HG03108 (cell line): ENCODE results near the gene KIAA0232.
"Not testable (repeated sequence)": the region's sequence is repeated elsewhere in the genome, so short reads cannot be mapped to it uniquely, and the experiment has no call there.

ENCODE experiments used
- ATAC-seq: cut with Tn5 transposase; IDR thresholded peaks from one replicate; pipeline ENCODE4 v1.9.1; 2021; ENCODE audit warnings: moderate library complexity; ENCODE audit not compliant: unreplicated experiment

KIAA0232 gene

DNA sequence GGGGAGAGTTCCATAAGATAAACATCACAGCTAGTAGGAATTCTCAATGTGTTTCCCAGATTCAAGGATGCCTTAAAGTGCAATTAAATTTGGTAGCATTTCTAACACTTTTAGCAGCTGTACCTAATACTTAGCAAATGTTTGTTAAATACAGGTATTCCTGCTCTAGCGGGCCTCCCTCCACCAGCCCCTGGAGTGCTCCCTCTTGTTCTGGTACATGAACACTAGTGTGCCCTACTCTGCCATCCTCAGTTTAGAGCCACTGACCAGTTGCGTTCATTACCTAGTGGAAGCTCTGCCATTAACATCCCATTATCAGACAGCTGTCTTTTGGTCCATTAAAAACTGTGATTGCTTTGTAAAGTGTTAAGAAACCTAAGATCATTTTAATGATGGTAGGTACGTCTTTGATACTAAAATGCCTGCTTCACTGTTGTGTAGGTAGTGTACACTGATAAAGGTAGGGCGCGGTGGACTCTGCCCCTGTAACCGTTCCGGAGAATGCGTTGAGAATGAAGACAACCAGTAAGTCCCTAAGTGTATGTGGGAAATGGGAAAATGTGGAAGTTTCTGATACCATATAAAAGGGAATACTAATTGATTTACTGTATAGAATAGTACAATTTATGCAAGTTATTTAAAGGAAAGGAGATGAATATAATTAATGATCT lies 21.7 kb downstream of the KIAA0232 start:
- no peak for ATAC-seq

DNA sequence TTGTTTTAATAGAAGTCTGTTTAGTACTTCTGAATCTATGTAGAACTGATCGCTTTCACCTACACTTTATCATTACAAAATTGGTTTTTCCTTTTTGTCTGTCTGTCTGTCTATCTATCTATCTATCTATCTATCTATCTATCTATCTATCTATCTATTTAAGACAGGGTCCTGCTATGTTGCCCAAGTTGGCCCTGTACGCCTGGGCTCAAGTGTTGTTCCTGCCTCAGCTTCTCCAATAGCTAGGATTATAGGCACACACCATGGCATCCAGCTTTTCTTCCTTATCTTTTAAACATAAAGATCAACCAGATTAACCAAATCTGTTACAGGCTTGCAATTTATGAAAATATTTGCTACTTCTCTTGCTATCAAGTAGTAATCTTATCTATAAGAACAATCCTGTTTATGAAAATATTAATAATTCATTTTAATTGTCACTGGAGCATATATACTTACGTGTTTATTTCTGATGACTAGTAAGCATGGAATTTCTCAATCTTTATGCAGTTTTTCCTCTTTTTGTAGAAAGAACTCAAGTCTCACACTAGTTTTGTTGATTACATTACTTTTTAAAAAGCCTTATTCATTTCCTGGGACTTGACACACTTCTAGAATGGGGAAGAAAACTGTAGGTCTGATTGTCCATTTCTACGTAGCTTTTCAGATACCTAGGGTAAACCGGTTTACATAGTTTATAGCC lies 24.5 kb downstream of the KIAA0232 start:
- ATAC-seq: no peak

DNA sequence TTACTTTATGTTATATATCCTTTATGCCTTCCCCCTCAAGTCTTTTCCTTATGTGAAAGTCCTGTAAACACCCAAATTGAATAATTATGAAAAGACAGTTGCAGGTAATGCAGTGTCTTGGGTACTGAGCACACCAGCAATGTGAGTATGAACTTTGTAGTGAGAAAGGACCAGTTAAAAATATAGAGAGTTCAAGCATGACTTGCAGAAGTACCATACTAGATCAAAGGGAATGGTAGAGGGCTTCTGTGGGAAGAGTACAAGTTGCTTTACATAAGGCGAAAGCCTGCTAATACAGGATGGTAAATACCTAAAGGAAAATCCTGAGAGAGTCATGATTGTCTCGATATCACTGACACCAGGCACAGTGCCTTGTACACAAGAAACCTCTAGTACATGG lies 25.7 kb downstream of the KIAA0232 start:
- no peak for ATAC-seq

DNA sequence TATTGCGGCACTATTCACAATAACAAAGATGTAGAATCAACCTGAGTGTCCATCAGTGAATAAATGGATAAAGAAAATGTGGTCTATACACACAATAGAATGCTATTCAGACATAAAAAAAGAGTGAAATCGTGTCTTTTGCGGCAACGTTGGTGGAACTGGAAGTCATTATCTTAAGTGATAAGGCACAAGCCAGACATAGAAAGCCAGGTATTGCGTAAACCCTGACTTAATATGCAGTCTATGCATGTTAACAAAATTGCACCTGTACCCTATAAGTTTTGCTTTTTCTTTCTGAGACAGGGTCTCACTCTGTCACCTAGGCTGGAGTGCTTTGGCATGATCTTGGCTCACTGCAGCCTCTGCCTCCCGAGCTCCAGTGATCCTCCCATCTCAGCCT lies 28.6 kb downstream of the KIAA0232 start:
- ATAC-seq: no peak

DNA sequence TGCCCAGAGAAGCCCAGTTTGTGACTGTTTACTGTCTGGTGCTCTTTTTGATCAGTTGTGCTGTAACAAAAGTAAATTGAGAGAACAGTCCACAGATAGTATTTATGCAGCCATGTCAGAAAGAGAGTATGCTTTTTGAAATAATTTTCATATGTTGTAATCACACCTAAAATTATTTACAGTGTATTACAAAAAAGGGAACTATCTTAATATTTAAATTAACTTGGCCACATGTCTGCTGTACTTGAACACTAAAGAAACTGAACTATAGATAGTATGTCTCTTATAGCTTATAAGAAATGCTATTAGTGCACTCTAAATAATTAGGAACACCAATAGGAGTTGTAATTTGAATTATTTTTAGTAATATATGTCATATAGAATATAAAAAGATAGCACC lies 30.2 kb downstream of the KIAA0232 start:
- no peak for ATAC-seq

DNA sequence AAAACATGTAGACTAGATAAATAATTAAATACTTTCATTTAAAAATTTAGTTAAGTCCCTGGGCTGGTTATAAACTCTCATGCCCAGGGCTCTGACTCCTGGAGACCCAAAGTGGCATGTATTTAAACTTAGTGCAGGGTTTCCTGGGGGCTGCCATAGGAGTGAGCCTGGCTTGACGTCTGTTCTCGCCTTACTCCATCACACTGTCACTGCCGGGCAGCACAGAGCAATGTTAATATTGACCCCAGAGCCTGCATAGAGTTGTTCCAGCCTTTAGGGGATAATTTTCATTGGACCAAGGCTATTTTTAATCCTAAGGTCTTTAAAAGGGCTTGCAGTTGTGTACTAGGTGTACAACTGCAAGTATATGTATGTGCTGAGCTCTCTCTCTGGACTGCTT lies 31.2 kb downstream of the KIAA0232 start:
- ATAC-seq: no peak

DNA sequence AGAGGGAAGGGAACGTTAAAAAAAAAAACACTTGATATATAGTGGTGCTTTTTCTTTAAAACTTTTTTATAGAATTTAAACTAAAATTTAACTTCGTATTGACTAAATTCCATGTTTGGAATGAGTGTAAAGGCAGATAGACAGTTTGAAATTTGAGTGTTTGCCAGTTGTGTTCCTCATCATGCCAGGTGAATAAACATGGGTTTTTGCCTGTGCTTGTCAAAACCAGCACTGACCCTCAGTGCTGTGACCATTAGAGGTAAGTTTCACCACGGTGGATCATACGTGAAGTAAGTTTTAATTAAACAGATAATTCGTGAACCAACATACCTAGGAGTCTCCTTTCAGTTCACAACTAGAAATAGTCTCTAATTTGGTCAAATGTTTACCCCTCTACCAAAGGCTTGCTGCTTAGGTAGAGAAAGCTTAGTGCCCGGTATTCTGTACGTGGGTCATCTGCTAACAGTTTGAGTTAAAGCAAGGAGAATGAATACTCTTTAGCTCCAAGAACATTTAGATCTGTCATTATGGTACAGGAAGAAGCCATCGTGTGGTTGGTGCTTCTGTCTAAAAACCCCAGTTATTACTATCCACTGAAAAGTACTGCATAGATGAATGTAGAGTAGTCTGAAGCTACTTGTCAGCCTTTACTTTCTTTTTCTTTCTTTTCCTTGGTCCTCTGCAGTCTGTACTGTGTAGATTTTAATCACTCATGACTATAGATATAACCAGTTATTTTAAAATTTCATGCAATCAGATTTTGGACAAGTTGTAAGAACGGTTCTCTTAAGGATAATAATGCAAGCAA lies 32.7 kb downstream of the KIAA0232 start:
- ATAC-seq: no peak

DNA sequence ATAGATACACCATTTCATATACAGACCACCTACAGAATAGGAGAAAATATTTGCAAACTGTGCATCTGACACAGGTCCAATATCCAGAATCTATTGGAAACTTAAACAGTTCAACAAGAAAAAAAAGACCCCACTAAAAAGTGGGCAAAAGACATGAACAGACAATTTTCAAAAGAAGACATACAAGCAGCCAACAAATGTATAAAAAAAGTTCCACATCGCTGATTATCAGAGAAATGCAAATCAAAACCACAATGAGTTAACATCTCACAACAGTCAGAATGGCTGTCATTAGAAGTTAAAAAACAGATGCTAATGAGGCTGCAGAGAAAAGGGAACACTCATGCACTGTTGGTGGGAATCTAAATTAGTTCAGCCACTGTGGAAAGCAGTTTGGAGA lies 36.8 kb downstream of the KIAA0232 start:
- no peak for ATAC-seq

DNA sequence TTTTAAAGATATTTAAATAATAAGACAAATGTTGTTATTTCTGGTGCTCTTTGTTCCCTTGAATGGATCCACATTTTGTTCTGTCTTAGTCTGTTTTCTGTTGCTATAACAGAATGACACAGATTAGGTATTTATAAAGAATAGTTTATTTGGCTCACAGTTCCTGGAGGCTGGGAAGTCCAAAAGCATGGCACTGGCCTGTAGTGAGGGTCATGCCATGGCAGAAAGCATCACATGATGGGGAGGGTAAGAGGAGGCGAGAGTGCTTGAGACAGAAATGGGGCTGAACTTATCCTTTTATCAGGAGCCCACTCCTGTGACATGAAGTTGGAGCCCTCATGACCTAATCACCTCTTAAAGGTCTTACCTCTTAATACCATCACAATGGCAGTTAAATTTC lies 38.2 kb downstream of the KIAA0232 start:
- no peak for ATAC-seq

DNA sequence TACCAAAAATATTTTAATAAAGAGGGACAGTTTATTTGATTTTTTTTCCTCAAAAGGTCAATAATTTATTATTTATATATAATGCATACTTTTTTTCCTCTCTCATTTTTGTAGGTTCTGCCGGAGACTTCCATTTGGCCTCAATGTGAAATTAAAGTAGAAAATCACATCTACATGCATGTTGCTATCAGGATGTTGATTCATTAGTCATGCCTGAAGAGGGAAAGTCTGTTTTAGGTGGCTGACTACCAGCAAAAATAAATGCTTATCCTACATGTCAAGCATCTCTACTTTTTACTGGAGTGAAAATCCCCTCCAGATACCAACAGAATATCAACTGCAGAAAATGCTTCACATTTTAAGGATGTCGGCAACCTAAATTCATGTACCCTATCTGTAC lies 41.5 kb downstream of the KIAA0232 start:
- ATAC-seq: no peak

DNA sequence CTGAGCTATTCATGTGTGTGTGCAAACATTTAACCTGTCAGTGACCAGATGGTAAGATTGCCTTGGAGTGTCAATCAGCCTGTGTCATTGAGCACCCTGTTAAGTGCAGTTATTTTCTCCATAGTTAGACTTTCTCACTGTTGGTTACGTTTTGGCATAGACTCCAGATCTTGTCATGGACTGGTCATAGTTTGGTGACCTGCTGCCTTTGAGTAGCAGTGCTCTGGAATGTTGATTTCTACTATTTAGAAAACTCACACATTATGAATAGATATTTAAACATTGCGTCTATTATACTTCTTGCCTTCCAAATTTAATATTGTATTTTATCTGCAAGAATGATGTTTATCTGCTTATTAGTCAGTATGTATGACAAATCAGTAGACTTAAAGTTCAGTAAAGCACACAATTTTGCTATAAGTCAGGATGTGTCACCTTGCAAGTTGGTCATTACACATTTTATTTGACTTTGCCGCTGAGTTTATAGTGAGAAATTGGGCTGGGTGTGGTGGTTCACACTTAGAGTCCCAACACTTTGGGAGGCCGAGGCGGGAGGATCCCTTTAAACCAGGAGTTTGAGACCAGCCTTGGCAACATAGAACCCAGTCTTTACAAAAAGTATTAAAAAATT lies 42.4 kb downstream of the KIAA0232 start:
- no peak for ATAC-seq

DNA sequence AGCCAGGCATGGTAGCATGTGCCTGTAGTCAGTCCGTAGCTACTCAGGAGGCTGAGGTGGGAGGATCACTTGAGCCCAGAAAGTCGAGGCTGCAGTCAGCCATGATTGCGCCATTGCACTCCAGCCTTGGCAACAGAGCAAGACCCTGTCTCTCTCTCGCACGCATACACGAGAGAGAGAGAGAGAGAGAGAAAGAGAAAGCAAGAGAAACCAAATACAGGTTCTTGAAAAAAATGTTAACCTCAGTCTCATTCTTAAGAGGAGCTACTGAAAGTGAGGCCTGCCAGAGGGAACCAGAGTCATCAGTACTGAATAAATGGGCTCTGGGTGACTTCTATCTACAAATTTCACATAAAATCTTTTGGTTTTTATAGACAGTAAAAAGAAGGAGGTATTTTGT lies 42.9 kb downstream of the KIAA0232 start:
- no peak for ATAC-seq

DNA sequence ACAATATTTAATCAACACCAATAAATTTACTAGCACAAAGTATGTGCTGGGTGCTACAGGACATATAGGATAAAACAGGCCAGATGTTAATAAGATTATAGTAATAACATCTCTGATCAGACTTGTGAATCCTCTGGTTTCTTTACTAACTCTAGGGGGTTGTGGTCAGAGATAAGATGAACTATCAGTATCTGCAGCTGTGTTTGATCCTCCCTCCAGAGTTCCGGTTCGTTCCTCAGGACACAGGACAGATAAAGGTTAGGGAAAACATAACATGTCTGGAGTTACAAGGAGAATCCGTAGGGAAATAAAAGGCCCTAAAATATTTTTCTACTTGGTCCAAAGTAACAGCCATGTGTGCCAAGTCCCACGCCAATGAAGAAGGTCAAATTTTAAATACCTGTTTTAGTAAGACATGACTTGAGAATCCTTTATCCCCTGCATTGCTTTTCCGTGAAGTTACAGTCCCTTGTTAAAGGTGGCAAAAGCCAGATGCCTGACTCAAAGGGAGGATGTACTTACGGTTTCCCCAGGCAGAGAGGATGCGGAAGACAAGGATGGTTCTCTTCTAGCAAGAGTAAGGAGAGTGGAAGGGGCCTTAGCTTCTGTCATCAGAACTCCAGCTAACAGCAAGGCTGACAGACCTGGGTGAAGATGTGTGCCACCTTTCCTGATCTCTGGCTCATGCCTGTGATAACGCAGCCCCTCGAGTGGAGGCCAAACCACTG lies 44.4 kb downstream of the KIAA0232 start:
- ATAC-seq: no peak

DNA sequence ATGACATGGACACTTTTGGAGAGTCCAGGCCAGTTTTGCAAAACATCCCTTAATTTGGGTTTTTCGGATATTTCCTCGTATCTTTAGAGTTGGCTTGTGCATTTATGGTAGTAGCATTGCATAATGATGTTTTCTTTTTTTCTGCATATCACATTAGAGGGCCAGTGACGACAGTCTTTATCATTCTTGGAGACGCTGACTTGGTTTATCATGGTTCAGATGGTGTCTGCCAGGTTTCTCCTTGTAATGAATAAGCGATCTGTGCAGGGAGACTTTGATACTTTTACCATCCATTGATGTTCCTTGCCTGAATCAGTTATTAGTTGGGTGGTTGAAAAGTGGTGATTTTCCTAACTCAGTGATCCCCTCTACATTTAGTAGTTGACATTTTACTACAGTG lies 46.6 kb downstream of the KIAA0232 start:
- no peak for ATAC-seq

DNA sequence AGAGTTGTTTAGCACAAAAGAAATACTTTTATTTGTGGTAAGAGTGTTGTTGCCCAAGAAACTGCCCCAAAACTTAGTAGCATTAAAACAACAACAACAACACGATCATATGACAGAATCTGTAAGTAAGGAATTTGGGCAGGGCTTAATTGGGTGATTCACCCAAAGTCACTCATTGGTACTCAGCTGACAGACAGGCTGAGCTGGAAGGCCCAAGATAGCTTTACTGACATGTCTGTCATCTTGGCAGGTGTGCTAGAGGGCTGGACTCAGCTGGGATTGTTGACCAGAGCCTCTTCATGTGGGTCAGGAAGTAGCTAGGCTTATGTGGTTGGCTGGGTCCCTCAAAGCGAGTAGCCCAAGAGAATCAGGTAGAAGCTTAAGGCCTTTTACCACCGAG lies 52.3 kb downstream of the KIAA0232 start:
- ATAC-seq: no peak

DNA sequence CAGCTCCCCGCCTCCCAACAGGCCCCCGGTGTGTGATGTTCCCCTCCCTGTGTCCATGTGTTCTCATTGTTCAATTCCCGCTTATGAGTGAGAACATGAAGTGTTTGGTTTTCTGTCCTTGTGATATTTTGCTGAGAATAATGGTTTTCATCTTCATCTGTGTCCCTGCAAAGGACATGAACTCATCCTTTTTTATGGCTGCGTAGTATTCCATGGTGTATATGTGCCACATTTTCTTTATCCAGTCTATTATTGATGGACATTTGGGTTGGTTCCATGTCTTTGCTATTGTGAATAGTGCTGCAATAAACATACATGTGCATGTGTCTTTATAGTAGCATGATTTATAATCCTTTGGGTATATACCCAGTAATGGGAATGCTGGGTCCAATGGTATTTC lies 53.1 kb downstream of the KIAA0232 start:
- not testable (repeated sequence) for ATAC-seq

DNA sequence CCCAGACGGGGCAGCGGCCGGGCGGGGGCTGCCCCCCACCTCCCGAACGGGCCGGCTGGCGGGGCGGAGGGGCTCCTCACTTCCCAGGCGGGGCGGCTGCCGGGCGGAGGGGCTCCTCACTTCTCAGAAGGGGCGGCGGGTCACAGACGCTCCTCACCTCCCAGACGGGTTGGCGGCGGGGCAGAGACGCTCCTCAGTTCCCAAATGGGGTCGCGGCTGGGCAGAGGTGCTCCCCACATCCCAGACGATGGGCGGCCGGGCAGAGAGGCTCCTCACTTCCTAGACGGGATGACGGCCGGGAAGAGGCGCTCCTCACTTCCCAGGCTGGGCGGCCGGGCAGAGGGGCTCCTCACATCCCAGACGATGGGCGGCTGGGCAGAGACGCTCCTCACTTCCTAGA lies 54.6 kb downstream of the KIAA0232 start:
- ATAC-seq: not testable (repeated sequence)

DNA sequence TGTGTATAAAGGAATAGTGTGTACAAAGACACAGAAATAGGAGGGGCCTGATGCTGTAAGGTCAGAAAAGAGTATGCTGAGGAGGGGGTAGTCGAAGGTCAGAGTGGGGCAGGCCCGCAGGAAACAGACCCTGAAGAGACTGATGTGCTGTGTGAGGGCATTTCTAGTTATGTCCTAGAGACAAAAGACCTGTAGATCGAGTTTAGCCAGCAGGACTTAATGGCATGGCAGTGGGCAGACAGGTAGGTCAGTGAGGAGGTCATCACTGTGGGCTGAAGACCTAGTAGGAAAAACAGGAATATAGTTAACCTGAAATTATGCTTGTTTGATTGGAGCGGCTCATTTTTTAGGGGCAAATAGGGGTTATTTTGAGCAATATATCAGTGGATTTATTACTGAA lies 57.1 kb downstream of the KIAA0232 start:
- no peak for ATAC-seq

DNA sequence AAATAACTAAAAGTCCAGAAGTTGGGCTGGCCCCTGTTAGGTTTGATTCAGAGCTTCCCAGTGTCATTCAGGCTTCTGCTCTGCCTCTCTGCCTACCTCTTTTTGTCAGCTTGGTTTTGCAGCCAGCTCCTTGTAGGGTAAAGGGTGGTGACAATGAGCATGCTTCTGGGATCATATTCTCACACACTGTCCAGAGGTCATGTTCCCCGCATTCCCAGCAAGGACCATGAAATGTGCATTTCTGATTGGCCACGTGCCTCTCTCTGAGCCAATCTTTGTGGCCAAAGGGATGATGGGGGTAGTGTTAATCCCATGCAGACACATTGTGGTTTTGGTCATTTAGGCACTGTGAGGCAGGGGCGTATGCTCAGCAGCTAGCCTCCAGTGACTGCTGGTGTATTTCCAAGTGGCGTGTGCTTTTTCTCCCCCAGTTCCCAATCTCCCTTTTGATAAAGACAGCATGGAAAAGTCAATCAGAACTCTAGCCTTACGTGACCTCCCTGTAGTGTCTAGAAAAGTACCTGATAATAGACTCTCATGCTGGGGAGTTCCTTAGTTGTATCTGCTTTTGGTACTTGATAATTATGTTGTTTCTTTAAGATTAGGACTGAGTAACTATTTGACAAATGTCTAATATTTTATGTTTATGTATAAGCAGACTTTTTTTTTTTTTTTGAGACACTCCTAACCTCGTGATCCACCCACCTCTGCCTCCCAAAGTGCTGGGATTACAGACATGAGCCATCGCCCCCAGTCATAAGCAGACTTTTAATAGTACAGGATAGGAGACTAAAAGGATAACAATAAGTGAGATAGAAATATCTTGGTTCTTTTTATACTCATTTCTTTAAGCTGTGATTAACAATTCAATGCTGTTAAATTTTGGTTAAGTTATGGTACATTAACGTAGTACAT lies 57.8 kb downstream of the KIAA0232 start:
- ATAC-seq: no peak

DNA sequence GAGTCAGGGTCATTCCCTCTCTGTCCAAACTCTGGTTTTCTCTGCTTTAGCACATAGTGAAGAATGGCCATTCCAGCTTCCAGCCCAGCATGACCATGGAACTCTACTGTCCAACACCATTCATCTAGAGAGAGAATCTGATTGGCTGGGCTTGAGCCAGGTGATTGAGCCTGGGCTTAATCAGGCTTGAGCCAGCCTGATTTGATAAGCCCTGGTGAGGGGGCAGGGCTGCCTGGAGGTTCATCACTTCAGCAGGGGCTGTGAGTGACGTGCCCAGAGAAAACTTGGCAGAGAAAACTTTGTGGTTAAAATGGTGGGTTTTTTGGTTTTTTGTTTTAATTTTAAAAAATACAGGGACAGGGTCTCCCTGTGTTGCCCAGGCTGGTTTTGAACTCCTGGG lies 62.5 kb downstream of the KIAA0232 start:
- ATAC-seq: no peak
